Thymus (tissue), 11 donors: ENCODE measurements around the gene RSPRY1. TPM values are rescaled to one million over a fixed set of nuclear protein-coding genes. Genes with fewer than 3 reads are reported as not detected.
"Not testable (repeated sequence)": the region's sequence is repeated elsewhere in the genome, so short reads cannot be mapped to it uniquely, and the experiment has no call there.

Experiments
- DNase-seq, 9 donors: peaks; one replicate each; pipeline ENCODE4 v3.0.0-alpha.2; 2013; ENCODE audit warnings: low spot score in 9 of 9, low read depth in 6 of 9, missing footprints in 1 of 9
- H3K27ac ChIP-seq, 2 donors: one replicate each; pipeline ENCODE4 v1.5.1; 2013; ENCODE audit warnings: control low read depth in 1 of 2, low read depth in 1 of 2, low read length in 1 of 2, mild to moderate bottlenecking in 1 of 2, moderate library complexity in 1 of 2
- H3K27me3 ChIP-seq, 2 donors: one replicate each; pipeline ENCODE4 v1.5.1; 2013; ENCODE audit warnings: low read length in 1 of 2; ENCODE audit not compliant: control insufficient read depth in 2 of 2, insufficient read depth in 1 of 2
- H3K36me3 ChIP-seq, 2 donors: one replicate each; pipeline ENCODE4 v1.5.1; 2013; ENCODE audit warnings: low read length in 1 of 2, mild to moderate bottlenecking in 1 of 2, moderate library complexity in 1 of 2; ENCODE audit not compliant: control insufficient read depth in 2 of 2, insufficient read depth in 2 of 2
- H3K4me1 ChIP-seq, 2 donors: one replicate each; pipeline ENCODE4 v1.5.1; 2013; ENCODE audit warnings: low read length in 2 of 2; ENCODE audit not compliant: control insufficient read depth in 2 of 2, insufficient read depth in 2 of 2
- H3K4me3 ChIP-seq, 2 donors: one replicate each; pipeline ENCODE4 v1.5.1; 2013; ENCODE audit warnings: low read length in 2 of 2, control low read depth in 1 of 2, mild to moderate bottlenecking in 1 of 2
- H3K9me3 ChIP-seq, 2 donors: one replicate each; pipeline ENCODE4 v1.5.1; 2013; ENCODE audit warnings: low read length in 1 of 2, mild to moderate bottlenecking in 1 of 2; ENCODE audit not compliant: control insufficient read depth in 2 of 2, insufficient read depth in 1 of 2
- WGBS: extraction: QIAGEN DNeasy Blood & Tissue Kit; methylation state at CpG from one replicate; pipeline ENCODE4 v1.1.7; 2013; 5-methylcytosine and 5-hydroxymethylcytosine counted together
- polyA plus RNA-seq: library from polyadenylated mRNA; stranded (reverse); fragments of 200-250 nt; gene quantifications from one replicate; pipeline ENCODE4 v1.2.3, GENCODE V29; 2013
- total RNA-seq: library from RNA; stranded (reverse); fragments of 120-200 nt; gene quantifications from one replicate; pipeline ENCODE4 v1.2.4, GENCODE V29; 2013
- donor health status: healthy.

Gene RSPRY1
- total and polyA plus RNA-seq, 2 donors = 19.4 to 29.6 TPM

DNA sequence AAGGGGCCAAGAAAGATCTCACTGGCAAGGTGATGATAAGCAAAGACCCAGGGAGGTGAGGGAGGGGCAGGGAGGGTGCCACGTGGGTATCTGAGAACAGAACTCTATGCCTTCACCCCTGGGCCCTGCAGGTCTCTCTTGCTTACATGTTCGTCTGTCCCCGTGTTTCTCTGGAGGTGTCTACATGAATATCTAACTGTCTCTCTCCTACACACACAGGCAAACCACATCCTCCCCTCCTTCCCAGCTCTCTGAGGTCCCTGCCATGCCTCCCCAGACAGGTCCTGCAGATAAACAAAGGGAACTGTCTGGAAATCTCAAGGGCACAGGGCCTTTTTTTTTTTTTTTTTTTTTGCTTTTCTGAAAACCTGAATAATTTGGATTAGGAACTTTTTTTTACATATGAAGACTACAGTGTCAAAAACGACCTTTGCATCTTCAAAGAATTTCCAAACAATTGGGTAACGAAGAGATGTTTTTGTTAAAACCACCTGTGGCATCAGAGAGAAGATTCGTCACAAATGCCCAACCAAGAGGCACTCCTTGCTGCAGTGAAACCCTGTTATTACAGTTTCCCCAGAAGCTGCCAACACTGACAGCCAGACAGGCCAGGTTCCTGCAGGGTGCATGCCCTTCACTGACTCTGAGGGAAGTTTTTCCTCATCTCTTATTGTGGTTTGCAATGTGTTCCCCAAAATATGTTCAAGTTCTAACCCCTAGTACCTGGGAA is 80.6 kb downstream of the RSPRY1 start:
- H3K27me3 ChIP-seq = no peaks in the 10 kb centered on the region
- H3K9me3 ChIP-seq = no peaks in the 10 kb centered on the region
- peak; percentile 55 to 91 (median 78) for DNase-seq
- no peak overlapping the region for H3K4me3 ChIP-seq
- 3% methylated on average over 6 of the region's 6 CpGs for WGBS
- H3K27ac ChIP-seq = peak overlapping the region; percentile 95
- H3K36me3 ChIP-seq = no peaks in the 10 kb centered on the region
- H3K4me1 ChIP-seq = peaks cover 41 to 71% of the 10 kb centered on the region in 2 donors

DNA sequence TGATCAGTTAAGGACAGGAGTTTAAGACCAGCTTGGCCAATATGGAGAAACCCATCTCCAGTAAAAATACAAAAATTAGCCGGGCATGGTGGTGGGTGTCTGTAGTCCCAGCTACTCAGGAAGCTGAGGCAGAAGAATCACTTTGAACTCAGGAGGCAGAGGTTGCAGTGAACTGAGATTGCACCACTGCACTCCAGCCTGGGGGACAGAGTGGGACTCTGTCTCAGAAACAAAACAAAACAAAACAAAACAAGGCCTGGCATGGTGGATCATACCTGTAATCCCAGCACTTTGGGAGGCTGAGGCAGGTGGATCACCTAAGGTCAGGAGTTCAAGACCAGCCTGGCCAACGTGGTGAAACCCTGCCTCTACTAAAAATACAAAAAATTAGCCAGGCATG is 81.2 kb downstream of the RSPRY1 start:
- not testable (repeated sequence) for H3K27me3 ChIP-seq, H3K36me3 ChIP-seq, DNase-seq, H3K4me3 ChIP-seq, H3K9me3 ChIP-seq
- Histone ChIP-seq H3K27ac (peak overlapping the region; percentile 95), H3K4me1 (peaks cover 42 to 76% of the 10 kb centered on the region in 2 donors)
- 55% methylated on average over 2 of the region's 2 CpGs for WGBS

DNA sequence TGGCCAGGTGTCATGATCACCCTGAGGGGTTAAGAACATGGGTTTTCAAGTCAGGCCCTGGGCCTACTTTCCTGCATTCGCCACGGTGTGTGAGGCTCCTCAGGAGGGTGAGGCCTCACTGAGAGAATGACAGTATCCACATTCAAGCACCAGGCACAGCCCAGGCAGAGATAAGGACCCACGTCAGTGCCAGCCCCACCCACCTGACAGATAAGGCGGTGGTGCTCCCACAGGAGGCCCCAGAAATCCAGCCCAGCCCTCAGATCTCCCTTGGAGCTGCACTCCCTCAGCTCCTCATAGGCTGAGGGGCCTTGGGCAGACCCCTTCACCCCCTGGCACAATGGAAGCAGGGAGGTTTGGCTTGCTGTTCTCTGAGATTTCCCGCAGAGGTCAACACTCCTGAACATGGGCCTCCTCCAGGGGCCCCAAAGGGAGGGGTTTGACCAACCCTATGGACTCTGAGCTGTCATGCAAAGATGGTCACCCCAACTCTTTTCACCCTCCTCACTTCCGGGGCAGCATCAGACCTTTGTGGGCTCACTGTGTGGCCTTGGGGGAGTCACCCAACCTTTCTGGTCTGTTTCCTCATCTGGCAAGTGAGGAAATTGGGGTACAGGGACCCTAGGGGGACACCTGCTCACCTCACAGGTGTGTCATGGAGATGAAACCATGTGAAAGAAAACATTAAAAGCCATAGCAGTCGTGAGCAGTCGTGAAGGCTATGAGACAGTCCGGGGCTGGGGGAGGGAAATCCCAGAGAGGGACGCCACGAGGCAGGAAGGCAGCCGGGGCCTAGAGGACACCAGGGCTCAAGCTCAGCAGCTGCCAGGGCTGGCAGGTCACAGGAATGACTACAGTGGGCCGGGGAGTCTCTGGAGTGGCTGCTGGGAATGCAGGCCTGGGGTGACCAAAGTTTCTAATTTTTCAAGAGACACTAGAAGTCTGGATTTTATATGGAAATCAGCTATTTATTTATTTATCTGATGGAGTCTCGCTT is 83.0 kb downstream of the RSPRY1 start:
- Histone ChIP-seq H3K36me3 (no peaks in the 10 kb centered on the region), H3K9me3 (no peaks in the 10 kb centered on the region), H3K4me3 (no peak overlapping the region), H3K27ac (peak overlapping the region; percentile 30 to 88), H3K27me3 (no peaks in the 10 kb centered on the region), H3K4me1 (peaks cover 42 to 67% of the 10 kb centered on the region in 2 donors)
- WGBS = 81% methylated on average over 14 of the region's 14 CpGs
- no peak for DNase-seq

DNA sequence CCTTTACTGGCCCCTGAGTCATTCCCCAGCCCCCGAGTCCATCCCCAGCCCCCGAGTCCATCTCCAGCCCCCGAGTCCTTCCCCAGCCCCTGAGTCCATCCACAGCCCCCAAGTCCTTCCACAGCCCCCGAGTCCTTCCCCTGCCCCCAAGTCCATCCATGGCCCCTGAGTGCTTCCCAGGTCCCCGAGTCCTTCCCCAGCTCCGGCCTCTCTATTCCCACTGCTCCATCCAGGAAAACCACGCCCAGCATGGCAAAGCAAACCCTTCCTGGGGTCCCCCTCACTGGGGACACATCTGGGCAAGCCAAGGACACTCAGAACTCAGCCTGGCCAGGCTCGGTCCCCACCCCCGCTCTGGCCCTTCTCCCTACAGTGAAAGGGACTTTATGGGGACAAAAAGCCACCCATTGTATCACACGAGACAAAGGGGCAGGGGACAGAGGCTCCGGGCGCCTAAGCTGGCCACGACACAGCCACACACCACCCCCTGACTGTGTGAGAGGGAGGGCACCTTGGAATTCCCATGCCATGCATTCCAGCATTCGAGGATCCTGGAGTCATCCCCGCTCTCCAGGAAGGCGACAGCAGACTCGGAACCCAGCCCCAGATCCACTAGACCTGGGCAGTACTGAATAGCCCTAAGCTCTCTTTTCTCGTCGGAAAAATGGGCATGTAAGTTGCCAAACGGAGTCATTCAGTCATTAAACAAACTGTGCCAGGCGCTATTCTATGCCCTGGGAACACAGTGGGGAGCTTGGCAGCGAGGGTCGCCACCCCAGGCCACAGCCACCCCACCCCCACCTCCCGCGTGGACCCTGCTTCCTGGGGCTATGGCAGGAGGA is 84.3 kb downstream of the RSPRY1 start:
- no peaks in the 10 kb centered on the region for H3K27me3 ChIP-seq
- no peak overlapping the region for H3K27ac ChIP-seq
- 96% methylated on average over 25 of the region's 25 CpGs for WGBS
- no peaks in the 10 kb centered on the region for H3K36me3 ChIP-seq
- no peak for DNase-seq
- no peaks in the 10 kb centered on the region for H3K9me3 ChIP-seq
- H3K4me3 ChIP-seq = no peak overlapping the region
- peaks cover 36 to 55% of the 10 kb centered on the region in 2 donors for H3K4me1 ChIP-seq

DNA sequence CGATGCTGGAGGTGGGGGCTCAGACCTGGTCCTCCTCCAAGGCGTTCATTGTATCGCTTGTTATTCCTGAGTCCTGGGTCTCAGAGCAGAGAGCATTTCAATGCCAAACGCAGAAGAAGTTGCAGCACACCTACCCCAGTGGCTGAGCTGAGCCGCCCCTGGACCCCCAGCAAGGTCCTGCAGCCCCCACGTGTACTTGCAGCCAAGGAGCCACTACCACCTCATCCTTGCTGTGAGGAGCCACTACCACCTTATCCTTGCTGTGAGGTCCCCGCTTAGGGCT is 84.9 kb downstream of the RSPRY1 start:
- no peak for DNase-seq
- no peak overlapping the region for H3K4me3 ChIP-seq
- no peaks in the 10 kb centered on the region for H3K36me3 ChIP-seq
- no peaks in the 10 kb centered on the region for H3K27me3 ChIP-seq
- WGBS = 97% methylated on average over 7 of the region's 7 CpGs
- no peaks in the 10 kb centered on the region for H3K9me3 ChIP-seq
- peaks cover 30 to 49% of the 10 kb centered on the region in 2 donors for H3K4me1 ChIP-seq
- H3K27ac ChIP-seq = no peak overlapping the region

DNA sequence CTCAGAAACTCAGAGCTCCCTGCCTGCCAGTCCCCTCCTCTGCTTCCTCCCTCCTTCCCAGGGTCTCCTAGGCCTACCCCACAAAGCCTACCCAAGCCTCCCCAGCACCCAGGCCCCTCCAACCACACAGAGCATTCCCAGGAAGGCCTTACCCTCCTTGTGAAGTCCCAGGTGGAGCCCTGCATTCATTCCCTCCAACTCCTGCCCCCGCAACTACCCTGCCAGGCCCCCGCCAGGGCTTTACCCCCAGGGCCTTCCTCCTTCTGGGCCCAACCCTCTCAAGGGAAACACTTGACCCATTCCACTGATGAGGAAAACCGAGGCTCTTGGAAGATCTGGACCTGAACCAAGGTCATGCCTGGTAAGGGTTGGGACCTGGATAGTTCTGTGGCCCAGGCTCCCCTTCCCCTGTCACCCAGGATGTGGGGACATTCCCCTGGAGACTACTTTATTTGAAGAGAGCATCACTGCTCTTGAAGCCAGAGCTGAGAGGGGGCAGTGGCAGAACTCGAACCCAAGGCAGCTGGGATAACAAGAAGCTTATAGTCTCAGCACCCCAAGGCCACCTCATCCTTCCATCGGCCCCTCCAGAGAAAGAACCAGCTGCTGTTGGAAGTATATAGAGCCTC is 85.9 kb downstream of the RSPRY1 start:
- no peak for DNase-seq
- WGBS = 98% methylated on average over 5 of the region's 5 CpGs
- Histone ChIP-seq H3K36me3 (no peaks in the 10 kb centered on the region), H3K27ac (peak overlapping the region; percentile 25 to 32), H3K9me3 (no peaks in the 10 kb centered on the region), H3K27me3 (no peaks in the 10 kb centered on the region), H3K4me1 (peaks cover 23 to 44% of the 10 kb centered on the region in 2 donors), H3K4me3 (no peak overlapping the region)

DNA sequence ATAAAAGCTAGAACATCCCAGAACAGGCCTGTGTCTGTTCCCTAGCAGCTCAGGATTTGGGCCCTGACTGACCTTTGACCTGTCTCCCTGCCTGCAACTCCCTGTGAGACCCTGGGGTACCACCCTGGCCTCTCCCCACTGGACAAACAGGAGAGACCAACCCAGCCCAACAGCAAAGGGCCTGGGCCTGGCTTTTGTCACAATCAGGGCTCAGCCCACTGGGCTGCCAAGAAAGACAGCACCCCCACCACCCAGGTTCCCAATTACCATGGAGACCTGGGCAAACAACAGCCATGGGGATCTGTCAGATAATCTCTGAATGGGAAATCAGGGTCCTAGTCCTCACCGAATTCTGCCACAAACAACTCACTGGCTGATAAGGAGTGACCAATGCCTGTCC is 87.2 kb downstream of the RSPRY1 start:
- no peak for DNase-seq
- no peaks in the 10 kb centered on the region for H3K36me3 ChIP-seq
- H3K27ac ChIP-seq = no peak overlapping the region
- H3K27me3 ChIP-seq = no peaks in the 10 kb centered on the region
- WGBS = 98% methylated on average over 1 of the region's 1 CpG
- H3K9me3 ChIP-seq = no peaks in the 10 kb centered on the region
- peaks cover 21 to 41% of the 10 kb centered on the region in 2 donors for H3K4me1 ChIP-seq
- H3K4me3 ChIP-seq = no peak overlapping the region

DNA sequence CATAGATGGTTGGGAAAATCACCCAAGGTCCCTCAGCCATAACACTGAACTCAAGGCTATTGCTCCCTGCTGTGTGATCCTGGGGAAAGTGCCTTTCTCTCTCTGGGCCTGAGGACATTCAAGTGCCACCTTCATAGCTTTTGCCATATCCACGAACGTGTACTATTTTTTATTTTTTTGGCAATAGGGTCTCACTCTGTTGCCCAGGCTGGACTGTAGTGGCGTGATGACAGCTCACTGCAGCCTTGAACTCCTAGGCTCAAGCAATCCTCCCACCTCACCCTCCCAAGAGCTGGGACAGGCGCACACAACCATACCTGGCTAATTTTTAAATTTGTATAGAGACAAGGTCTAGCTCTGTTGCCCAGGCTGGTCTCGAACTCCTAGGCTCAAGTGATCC is 87.7 kb downstream of the RSPRY1 start:
- H3K36me3 ChIP-seq = no peaks in the 10 kb centered on the region
- DNase-seq = no peak
- WGBS = 97% methylated on average over 5 of the region's 5 CpGs
- H3K9me3 ChIP-seq = no peaks in the 10 kb centered on the region
- no peak overlapping the region for H3K4me3 ChIP-seq
- no peak overlapping the region for H3K27ac ChIP-seq
- H3K27me3 ChIP-seq = peaks cover 0 to 3% of the 10 kb centered on the region in 2 donors
- peaks cover 16 to 37% of the 10 kb centered on the region in 2 donors for H3K4me1 ChIP-seq
